ENCODE data around the gene UTP20.
"Not testable (repeated sequence)": the region's sequence is repeated elsewhere in the genome, so short reads cannot be mapped to it uniquely, and the experiment has no call there.

Gene UTP20

GRCh38 chr12:101325590-101325989 is 45.7 kb downstream of the UTP20 start:
- H3K4me3 ChIP-seq (ENCODE audit: low read depth, low read length): no peak overlapping the region

DNA sequence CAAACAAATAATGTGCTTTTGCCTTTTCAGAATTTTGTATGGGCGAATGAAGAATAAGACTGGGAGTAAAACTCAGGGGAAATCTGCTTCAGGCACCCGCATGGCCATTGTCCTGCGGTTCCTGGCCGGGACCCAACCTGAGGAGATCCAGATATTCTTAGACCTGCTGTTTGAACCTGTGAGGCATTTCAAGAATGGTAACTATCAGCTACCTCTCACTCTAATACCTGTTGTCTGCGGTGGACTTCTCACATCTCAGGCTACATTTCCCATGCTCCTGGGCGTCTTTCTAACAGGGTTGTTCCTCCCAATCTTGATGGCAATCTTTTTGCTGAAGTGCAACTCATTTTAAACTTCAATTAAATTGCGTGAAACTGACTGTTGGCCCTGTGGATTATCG is 47.1 kb downstream of the UTP20 start:
- no peak overlapping the region for H3K4me3 ChIP-seq (ENCODE audit: low read depth, low read length)

DNA sequence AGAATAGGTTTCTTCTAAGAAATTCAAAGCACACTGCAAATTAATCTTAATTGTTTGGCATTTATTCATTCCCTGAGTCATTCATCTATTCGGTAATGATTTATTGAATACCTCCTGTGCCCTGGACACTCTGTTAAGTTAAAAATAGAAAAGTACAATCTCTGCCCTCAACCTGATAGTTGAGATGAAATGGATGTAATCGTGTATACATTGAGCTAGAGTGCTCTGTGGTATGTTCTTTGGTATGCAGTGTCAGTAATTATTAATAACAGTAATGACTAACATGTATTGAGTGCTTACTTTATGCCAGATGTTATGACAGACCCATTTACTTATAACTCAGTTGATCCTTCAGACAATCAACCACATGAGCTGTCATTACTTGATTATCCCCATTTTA is 47.6 kb downstream of the UTP20 start:
- no peak overlapping the region for H3K4me3 ChIP-seq (ENCODE audit: low read depth, low read length)

DNA sequence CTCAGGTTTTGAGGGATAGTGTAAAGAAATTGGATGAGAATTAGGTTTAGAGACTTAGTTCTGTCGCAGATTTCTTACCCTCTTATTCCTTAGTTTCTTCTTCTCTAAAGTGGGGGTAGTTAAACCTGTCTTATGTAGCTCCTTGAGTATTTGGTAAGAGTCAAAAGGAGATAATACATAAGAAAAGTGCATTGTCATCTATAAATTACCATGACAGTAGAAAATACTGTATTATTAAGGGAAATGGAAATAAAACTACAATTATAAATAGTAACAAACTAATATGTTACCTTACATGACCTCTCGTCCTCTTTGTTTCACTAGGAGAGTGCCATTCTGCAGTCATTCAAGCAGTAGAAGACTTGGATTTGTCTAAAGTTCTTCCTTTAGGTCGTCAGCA is 49.0 kb downstream of the UTP20 start:
- no peak overlapping the region for H3K4me3 ChIP-seq (ENCODE audit: low read depth, low read length)

DNA sequence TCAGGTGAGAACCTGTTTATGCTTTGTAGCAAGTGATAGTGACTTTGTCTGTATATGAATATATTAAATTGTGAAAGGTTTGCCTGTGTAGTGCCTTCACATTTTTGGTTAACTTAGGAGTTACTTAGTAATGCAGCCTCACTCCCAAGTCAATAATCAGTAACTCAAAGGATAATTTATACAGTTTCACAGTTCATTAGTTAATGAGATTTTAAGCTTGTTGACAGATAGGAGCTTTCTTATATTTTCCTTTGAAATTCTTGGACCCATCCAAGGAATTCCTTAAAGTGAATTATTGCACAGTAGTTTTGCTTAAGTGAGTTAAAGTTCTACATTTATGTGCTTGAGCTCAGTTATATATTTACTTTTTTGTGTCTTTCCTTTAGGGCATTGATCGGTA is 50.7 kb downstream of the UTP20 start:
- no peak overlapping the region for H3K4me3 ChIP-seq (ENCODE audit: low read depth, low read length)

DNA sequence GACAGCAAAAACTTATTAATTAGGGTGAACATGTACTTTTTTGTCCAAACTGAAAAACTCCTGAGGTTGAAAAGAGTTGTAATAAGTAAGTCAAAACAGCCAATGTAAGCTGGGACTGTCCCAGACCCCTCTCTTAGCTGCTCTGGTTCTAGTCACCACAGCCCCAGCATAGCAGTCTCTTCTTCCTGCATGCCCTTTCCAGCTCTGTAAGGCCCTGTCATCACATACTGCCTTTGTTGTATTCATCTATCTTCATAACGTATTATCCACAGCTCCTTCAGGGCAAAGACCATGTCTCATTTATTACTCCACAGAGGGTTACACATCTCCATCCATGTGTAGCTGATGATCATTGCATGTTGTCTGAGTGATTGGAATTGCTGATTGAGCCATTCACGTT is 56.5 kb downstream of the UTP20 start:
- H3K4me3 ChIP-seq (ENCODE audit: low read depth, low read length): no peak overlapping the region

GRCh38 chr12:101338087-101338486 is 58.2 kb downstream of the UTP20 start:
- H3K4me3 ChIP-seq (ENCODE audit: low read depth, low read length): no peak overlapping the region

DNA sequence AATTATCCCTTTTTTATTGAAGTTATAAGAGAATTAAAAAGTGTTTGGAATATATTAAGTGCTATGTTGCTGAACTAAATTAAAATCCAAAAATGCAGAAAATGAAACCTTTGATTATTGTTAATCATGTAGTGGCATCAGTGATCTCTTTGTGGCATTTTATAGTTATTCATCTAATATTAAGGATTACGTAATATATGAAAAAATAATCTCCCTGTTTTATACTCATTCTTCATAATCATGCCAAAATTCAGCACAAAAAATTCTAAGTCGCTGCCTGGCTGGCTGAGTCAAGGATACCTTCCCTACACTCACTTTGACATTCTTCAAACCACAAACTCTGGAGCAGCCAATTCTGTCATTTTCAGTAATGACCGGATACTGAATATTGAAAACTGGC is 64.0 kb downstream of the UTP20 start:
- H3K4me3 ChIP-seq (ENCODE audit: low read depth, low read length): no peak overlapping the region

- H3K4me3 ChIP-seq (ENCODE audit: low read depth, low read length): no peak overlapping the region
These were observed 71.8 kb downstream of the UTP20 start for GRCh38 chr12:101351682-101352081.

DNA sequence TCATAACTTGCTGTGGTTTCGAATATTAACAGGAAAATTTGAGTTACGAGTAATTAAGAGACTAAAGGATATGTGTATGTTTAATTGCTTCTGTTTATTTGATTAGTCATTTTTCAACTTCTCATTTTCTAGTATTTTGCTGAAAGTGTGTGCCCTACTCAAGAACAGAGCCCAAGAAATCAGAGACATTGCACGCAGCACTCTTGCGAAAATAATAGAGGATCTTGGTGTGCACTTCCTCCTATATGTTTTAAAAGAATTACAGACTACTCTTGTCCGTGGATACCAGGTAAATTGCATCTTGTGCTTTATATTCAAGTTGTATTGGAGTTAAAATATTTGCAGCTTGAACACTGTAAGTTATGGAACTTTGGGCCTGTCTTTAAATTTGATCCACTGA is 76.9 kb downstream of the UTP20 start:
- H3K4me3 ChIP-seq (ENCODE audit: low read depth, low read length): no peak overlapping the region

- H3K4me3 ChIP-seq (ENCODE audit: low read depth, low read length): no peak overlapping the region
These were observed 81.5 kb downstream of the UTP20 start for GRCh38 chr12:101361455-101361854.

DNA sequence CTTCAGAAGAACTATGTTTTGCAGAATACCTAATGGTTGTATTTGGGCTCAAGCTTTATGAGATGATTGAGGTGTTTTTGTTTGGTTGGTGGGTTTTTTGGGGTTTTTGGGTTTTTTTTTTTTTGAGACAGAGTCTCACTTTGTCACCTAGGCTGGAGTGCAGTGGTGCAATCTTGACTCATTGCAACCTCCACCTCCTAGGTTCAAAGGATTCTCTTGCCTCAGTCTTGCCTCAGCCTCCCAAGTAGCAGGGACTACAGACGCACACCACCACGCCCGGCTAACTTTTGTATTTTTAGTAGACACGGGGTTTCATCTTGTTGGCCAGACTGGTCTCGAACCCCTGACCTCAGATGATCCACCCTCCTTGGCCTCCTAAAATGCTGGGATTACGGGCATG is 88.1 kb downstream of the UTP20 start:
- no peak overlapping the region for H3K4me3 ChIP-seq (ENCODE audit: low read depth, low read length)

DNA sequence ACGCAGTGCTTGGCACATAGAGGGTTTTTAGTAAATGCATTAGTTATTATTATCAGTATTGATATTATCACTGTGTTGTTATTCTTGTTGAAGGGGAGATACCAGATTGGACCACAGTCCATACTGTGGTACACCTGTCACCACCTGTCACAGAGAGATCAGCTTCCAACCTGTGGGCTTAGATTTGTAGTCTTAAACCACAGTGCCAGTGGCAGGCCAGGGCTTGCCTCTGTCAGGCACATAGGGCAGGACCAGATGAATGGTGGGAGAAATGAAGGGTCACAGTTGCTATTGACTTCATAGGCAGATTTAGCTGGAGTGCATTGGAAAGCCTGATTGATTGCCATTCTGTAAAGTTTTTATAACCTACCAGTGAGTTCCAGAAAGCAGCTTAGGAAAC is 92.5 kb downstream of the UTP20 start:
- H3K4me3 ChIP-seq (ENCODE audit: low read depth, low read length): no peak overlapping the region

DNA sequence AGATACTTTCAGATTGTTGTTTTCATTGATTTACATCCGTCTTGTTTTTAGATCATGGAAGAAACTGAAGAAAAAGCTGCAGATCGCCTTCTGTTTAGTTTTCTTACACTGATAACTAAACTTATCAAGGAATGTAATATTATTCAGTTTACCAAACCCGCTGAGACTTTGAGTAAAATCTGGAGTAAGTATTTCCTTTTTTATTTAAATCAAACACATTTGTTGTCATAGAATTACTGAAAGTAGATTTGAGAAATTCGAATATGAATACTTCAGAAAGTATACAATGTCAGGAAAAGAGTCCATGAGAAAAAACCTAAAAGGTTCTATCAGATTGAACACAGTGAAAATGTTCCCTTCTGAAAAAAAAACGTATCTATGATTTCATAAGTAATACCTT is 95.7 kb downstream of the UTP20 start:
- H3K4me3 ChIP-seq (ENCODE audit: low read depth, low read length): no peak overlapping the region

- H3K4me3 ChIP-seq (ENCODE audit: low read depth, low read length): no peak overlapping the region
These were observed 99.2 kb downstream of the UTP20 start for GRCh38 chr12:101379149-101379548.

- not testable (repeated sequence) for H3K4me3 ChIP-seq (ENCODE audit: low read depth, low read length)
These were observed 111.3 kb downstream of the UTP20 start for GRCh38 chr12:101391181-101391580.

DNA sequence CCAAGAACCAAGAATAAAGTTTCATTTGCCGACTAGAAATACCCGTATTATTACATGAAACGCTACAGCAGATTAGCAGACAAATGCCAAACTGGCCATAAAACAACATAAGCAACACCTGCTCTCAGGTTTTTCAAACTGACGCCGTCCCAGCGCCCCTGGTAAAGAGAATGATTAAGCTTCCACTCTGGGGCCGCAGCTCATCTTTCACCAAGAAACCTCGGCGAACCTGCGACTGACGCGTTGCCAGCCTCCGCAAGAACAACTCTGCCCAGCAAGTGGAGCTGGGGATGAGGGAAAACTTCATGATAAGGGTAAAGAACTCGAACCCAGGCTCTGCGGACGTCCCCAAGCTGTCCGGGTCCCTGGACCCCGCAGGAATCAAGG is 127.1 kb downstream of the UTP20 start:
- peak overlapping the region; percentile 92 for H3K4me3 ChIP-seq (ENCODE audit: low read depth, low read length)

DNA sequence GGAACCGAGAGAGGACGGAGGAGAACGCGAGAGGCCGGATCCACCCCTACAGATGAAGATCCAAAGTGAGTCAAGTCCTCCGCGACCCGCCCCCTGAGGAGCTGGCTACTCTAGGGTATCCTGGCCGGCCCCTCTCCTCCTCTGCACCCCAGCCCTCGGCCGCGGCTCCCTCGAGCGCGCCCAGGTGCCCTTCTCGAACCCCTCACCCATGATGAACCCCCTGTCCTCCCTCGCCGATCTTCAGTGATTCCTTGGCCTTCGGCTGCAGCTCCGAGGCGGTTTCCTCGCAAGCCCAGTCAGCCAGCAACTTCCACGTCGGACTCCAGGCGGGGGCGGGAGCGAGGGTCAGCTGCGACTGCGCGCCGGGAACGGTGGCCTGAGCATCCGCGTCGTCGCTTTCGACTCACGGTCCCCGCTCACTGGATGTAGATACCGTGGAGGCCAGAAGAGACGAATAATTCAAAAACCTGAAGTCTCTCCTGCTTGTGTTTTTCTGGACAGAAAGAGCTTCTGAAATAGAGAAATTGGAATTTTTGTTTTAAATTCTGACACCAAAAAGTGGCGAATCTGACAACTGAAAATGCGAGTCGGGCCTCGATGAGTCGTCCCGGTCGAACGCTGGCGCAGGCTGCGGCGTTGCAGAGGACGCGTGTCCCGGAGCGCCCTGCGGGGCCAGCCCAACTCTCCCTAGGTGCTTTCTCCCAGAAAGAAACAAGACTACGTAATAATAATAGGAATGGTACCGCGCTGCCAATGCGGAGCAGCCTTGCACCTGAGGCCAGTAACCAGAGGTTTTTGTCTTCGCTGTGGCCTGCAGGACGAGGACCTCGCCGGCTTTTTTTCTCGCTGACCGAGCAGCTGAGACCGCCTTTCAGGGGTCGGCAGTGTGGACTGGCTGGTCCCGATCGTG is 127.8 kb downstream of the UTP20 start, which contains the start of gene ARL1:
Gene ARL1 (minus strand): TSS at position 337 of the 910 bp plus-strand sequence. CDS start 127 bp downstream, at position 210.
- peak within 1 kb of the TSS; percentile 92 for H3K4me3 ChIP-seq (ENCODE audit: low read depth, low read length)

DNA sequence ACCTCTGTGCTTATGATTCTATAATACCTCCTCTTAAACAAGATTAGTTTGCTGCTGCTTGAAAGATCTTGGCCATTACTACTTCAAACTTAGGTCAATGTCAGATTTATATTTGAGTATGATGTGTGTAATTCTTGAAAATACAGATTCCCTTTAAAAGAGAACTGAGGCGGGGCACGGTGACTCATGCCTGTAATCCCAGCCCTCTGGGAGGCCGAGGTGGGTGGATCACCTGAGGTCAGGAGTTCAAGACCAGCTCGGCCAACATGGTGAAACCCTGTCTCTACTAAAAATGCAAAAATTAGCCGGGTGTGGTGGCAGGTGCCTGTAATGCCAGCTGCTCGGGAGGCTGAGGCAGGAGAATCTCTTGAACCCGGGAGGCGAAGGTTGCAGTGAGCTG is 130.3 kb downstream of the UTP20 start:
- H3K4me3 ChIP-seq (ENCODE audit: low read depth, low read length): not testable (repeated sequence)

- no peak overlapping the region for H3K4me3 ChIP-seq (ENCODE audit: low read depth, low read length)
These were observed 134.7 kb downstream of the UTP20 start for GRCh38 chr12:101414533-101415119.

DNA sequence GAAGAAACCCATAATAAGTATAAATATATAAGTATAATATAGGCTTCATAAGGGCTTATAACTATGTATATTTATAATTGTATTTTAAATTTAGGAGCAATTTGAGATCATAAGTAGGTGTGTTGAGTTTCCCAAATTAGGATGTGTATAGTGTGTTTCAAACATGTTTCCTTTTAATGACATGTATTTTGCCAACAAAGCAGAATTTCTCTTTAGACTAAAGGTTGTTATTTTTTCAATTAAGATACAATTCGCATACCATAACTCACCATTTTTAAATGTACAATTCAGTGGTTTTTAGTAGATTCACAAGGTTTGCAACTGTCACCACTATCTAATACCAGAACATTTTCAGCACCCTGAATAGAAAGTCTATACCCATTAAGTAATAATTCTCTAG is 135.3 kb downstream of the UTP20 start:
- H3K4me3 ChIP-seq (ENCODE audit: low read depth, low read length): no peak overlapping the region

GRCh38 chr12:101422066-101422465 is 142.2 kb downstream of the UTP20 start:
- not testable (repeated sequence) for H3K4me3 ChIP-seq (ENCODE audit: low read depth, low read length)

Data from iPS-11a (cell line).